Measurements from ENCODE around the gene L3MBTL4. TPM values are rescaled to one million over a fixed set of nuclear protein-coding genes. Genes with fewer than 3 reads are reported as not detected.

Gene L3MBTL4
- total and polyA plus RNA-seq, 9 of the 15 experiments (the other 6 are each of a cell fraction or from before 2014, with no cell fraction given) = not detected

DNA sequence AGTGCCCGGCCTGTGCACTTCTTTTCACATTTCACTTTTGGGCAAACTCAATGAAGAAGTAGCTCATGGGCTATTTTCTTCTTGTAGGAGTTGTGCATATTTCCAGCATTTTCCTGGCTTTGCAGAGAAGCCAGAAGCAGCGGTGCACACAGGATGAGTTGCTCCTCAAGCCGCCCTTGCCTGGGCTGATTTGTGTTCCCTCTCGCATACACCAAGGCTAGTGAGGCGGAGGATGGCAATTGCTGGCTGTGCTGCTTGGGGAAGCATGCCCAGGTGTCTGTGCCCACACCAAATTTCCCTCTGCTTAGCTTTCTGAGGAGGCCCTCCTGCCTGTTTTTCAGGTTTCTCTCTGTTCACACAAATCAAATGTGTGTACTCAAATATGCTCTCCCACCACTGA, 434.0 kb downstream of the L3MBTL4 start:
- no peaks in the 10 kb centered on the region for H3K79me2 ChIP-seq (ENCODE audit: control insufficient read depth, insufficient read depth, low read length)
- no peaks in the 10 kb centered on the region; the same call in 1 of the 2 replicates for H3K9me3 ChIP-seq (replicated peaks; ENCODE audit: control insufficient read depth, insufficient read depth, low read depth, low read length)
- no peak overlapping the region for H3K9ac ChIP-seq (ENCODE audit: insufficient read depth in 1 of 2, low read depth in 2 of 2, low read length in 2 of 2)
- ChIA-PET CTCF (ENCODE audit: low intra/inter-chr PET ratio) (no interaction called here), POLR2A (interaction anchor here (1.5 kb wide), 1 partner anchor 15 kb away, joined by 3 read pairs; no protein-coding TSS in a partner anchor)
- H3K4me2 ChIP-seq (ENCODE audit: insufficient read depth, low read length) = no peak overlapping the region
- no peaks in the 10 kb centered on the region for H3K9me1 ChIP-seq (ENCODE audit: control insufficient read depth, insufficient read depth, low read length)
- WGBS (ENCODE audit: insufficient coverage, low coverage, missing lambda C conversion rate) = 0% methylated on average over 5 of the region's 5 CpGs
- no peak overlapping the region for H3K4me3 ChIP-seq
- H3K36me3 ChIP-seq (ENCODE audit: control insufficient read depth, insufficient read depth, low read length) = no peaks in the 10 kb centered on the region
- no peak for FAIRE-seq
- no peak for DNase-seq (ENCODE audit: extremely low read depth in 1 of 4, low spot score in 3 of 4)
- H3K27me3 ChIP-seq (ENCODE audit: control insufficient read depth in 2 of 2, insufficient read depth in 2 of 2, low read length in 2 of 2) = no peaks in the 10 kb centered on the region
- TF ChIP-seq SRSF3 (IDR thresholded peaks at IDR 0.05; ENCODE audit: insufficient read depth, low read length) (no peak), PHF8 (IDR thresholded peaks at IDR 0.05; ENCODE audit: borderline replicate concordance, low read length) (no peak), GABPA (tag; conservative IDR thresholded peaks at IDR 0.05; ENCODE audit: low read depth) (no peak), SMC3 (conservative IDR thresholded peaks at IDR 0.05; ENCODE audit: insufficient read depth, low read depth, low read length) (no peak)
- no peak overlapping the region for H2AFZ ChIP-seq (ENCODE audit: low read depth, low read length)
- in situ Hi-C loops (cut with MboI) (no loop called here), intact Hi-C loops (cut with micrococcal nuclease) (no loop called here)
- H3K4me1 ChIP-seq (replicated peaks in 1 of 2; ENCODE audit: control insufficient read depth in 2 of 2, insufficient read depth in 2 of 2, low read length in 2 of 2) = no peaks in the 10 kb centered on the region
- ATAC-seq = no peak
- no TSS peak for BruUV-seq (replicated peaks)
- H4K20me1 ChIP-seq (replicated peaks; ENCODE audit: control insufficient read depth, insufficient read depth, low read length) = no peaks in the 10 kb centered on the region
- H3K27ac ChIP-seq (ENCODE audit: extremely low read depth, low read depth, low read length) = no peak overlapping the region

GRCh38 chr18:5979971-5980457, 434.7 kb downstream of the L3MBTL4 start:
- Histone ChIP-seq H3K9me3 (replicated peaks; ENCODE audit: control insufficient read depth, insufficient read depth, low read depth, low read length) (no peaks in the 10 kb centered on the region; the same call in 1 of the 2 replicates), H3K9ac (ENCODE audit: insufficient read depth in 1 of 2, low read depth in 2 of 2, low read length in 2 of 2) (no peak overlapping the region), H4K20me1 (replicated peaks; ENCODE audit: control insufficient read depth, insufficient read depth, low read length) (no peaks in the 10 kb centered on the region), H3K4me3 (no peak overlapping the region), H3K9me1 (ENCODE audit: control insufficient read depth, insufficient read depth, low read length) (no peaks in the 10 kb centered on the region), H3K4me1 (replicated peaks in 1 of 2; ENCODE audit: control insufficient read depth in 2 of 2, insufficient read depth in 2 of 2, low read length in 2 of 2) (no peaks in the 10 kb centered on the region), H3K27me3 (ENCODE audit: control insufficient read depth in 2 of 2, insufficient read depth in 2 of 2, low read length in 2 of 2) (no peaks in the 10 kb centered on the region), H2AFZ (ENCODE audit: low read depth, low read length) (no peak overlapping the region), H3K36me3 (ENCODE audit: control insufficient read depth, insufficient read depth, low read length) (no peaks in the 10 kb centered on the region), H3K79me2 (ENCODE audit: control insufficient read depth, insufficient read depth, low read length) (no peaks in the 10 kb centered on the region), H3K4me2 (ENCODE audit: insufficient read depth, low read length) (no peak overlapping the region), H3K27ac (ENCODE audit: extremely low read depth, low read depth, low read length) (no peak overlapping the region)
- POLR2A ChIA-PET = interaction anchor here (1.5 kb wide), 1 partner anchor 14 kb away, joined by 3 read pairs; no protein-coding TSS in a partner anchor
- 0% methylated on average over 9 of the region's 9 CpGs for WGBS (ENCODE audit: insufficient coverage, low coverage, missing lambda C conversion rate)
- in situ Hi-C loops (cut with MboI) (no loop called here), intact Hi-C loops (cut with micrococcal nuclease) (no loop called here)
- FAIRE-seq (no peak), DNase-seq (ENCODE audit: extremely low read depth in 1 of 4, low spot score in 3 of 4) (no peak), ATAC-seq (no peak)
- no TSS peak for BruUV-seq (replicated peaks)
- CTCF ChIA-PET (ENCODE audit: low intra/inter-chr PET ratio) = no interaction called here
- TF ChIP-seq DIDO1 (tag; IDR thresholded peaks at IDR 0.05; ENCODE audit: low read depth) (no peak), BACH1 (tag; IDR thresholded peaks at IDR 0.05) (no peak), ARHGAP35 (IDR thresholded peaks at IDR 0.05; ENCODE audit: partially characterized antibody) (no peak), RB1 (IDR thresholded peaks at IDR 0.05; ENCODE audit: low read depth) (no peak), PPARD (CRISPR knock-in tag; IDR thresholded peaks at IDR 0.05) (no peak), NCOA1 (IDR thresholded peaks at IDR 0.05; ENCODE audit: low read depth) (no peak), GTF2A2 (tag; IDR thresholded peaks at IDR 0.05) (no peak), ZKSCAN8 (CRISPR knock-in tag; IDR thresholded peaks at IDR 0.05) (no peak), FUS (optimal IDR thresholded peaks at IDR 0.05; ENCODE audit: low read depth, low read length) (no peak), LCOR (CRISPR knock-in tag; IDR thresholded peaks at IDR 0.05) (no peak), ZNF589 (CRISPR knock-in tag; IDR thresholded peaks at IDR 0.05; ENCODE audit: low read depth) (no peak), NRF1 (conservative IDR thresholded peaks at IDR 0.05 in 1 of 2, IDR thresholded peaks at IDR 0.05 in 1 of 2) (no peak), ZNF316 (IDR thresholded peaks at IDR 0.05) (no peak), CGGBP1 (CRISPR knock-in tag; IDR thresholded peaks at IDR 0.05) (no peak), POLR3A (IDR thresholded peaks at IDR 0.05; ENCODE audit: borderline replicate concordance, extremely low read depth, insufficient read depth, insufficient read length) (no peak), TBP (optimal IDR thresholded peaks at IDR 0.05; ENCODE audit: low read depth, low read length) (no peak)

Measured in K562 (cell line).